Large intestine (tissue), 3 donors: ENCODE results near the gene FMO2. TPM values are rescaled to one million over a fixed set of nuclear protein-coding genes. Genes with fewer than 3 reads are reported as not detected.
A peak's percentile ranks its signal among the peaks of the same experiment; 100 is the strongest.

Experiments
- DNase-seq, 2 donors: peaks; one replicate each; pipeline versions ENCODE4 v3.0.0 to v3.0.0-alpha.2; 2013
- H3K27ac ChIP-seq: one replicate; pipeline ENCODE4 v1.5.1; 2013; ENCODE audit warnings: low read length
- H3K27me3 ChIP-seq: 2 replicates; pipeline ENCODE4 v1.6.1; 2013; ENCODE audit warnings: low read length; ENCODE audit not compliant: control insufficient read depth, insufficient read depth
- H3K36me3 ChIP-seq: 2 replicates; pipeline ENCODE4 v1.6.1; 2013; ENCODE audit warnings: low read length; ENCODE audit not compliant: control insufficient read depth, insufficient read depth
- H3K4me1 ChIP-seq: one replicate; pipeline ENCODE4 v1.6.1; 2013; ENCODE audit warnings: low read length; ENCODE audit not compliant: control insufficient read depth, insufficient read depth
- H3K4me3 ChIP-seq: one replicate; pipeline ENCODE4 v1.5.1; 2013; ENCODE audit warnings: low read length
- H3K9me3 ChIP-seq: one replicate; pipeline ENCODE4 v1.6.1; 2013; ENCODE audit warnings: mild to moderate bottlenecking, low read depth, low read length, moderate library complexity; ENCODE audit not compliant: control insufficient read depth
- WGBS: methylation state at CpG from one replicate; pipeline ENCODE4 v1.1.5; 2013; ENCODE audit warnings: low lambda C conversion rate; ENCODE audit not compliant: insufficient coverage; 5-methylcytosine and 5-hydroxymethylcytosine counted together
- polyA plus RNA-seq: library from polyadenylated mRNA; unstranded; fragments of 120-200 nt; gene quantifications from one replicate; pipeline ENCODE4 v1.2.1, GENCODE V29; 2013

FMO2 gene
- polyA plus RNA-seq, 1 donor, result 0.28 TPM

DNA sequence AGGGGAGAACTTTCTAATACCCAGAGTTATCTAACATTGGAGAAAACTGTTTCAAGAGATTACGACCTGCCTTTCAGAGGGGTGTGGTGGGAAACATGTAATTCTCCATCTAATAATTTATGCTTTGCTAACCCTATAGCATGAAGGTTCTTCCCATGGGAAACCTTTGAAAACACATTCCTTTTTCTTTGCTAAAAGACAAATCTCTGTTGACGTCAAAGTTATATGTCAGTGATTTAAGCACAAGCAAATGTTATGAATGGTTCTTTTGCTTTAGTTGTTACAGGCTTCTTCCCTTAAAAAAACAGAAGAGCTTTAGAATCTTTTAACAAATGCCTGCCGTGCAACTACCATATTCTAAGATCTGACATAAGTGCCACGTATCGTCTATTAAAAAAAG lies 19.2 kb downstream of the FMO2 start:
- no peaks in the 10 kb centered on the region for H3K9me3 ChIP-seq
- 70% methylated on average over 2 of the region's 5 CpGs for WGBS
- no peak for DNase-seq

DNA sequence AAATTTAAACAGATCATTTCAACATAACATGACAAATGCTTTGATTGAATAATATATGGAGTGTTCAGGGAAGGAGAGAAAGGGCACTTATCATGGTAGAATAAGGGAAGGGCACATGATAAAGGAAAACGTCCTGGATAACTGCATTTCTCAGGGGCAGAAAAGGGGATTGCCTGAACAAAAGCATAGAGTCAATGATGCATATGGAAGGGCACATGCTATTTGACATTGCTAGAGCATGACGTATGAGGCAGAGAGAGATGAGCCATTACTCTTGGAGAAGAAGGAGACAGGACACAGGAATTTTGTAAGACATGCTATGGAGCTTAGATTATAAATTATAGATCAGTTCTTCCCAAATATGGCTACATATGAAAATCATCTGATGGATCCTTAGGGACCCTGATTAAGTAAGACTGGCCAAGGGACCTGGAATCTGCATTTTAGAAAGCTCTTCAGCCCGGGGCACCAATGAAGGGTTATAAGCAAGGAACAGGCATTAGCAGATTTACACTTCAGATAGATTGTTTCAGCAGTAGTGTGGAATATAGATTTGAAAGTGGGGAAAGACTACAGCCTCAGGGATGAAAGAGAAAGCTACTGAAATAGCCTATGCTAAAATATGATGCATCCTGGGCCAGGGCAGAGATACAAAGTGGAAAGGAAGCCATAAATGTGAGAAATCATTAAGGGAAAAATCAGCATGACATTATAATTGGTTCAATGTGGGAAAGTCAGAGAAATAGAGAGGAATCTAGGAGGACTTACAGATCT lies 21.3 kb downstream of the FMO2 start:
- Histone ChIP-seq H3K36me3 (no peaks in the 10 kb centered on the region), H3K27me3 (no peaks in the 10 kb centered on the region), H3K4me1 (peaks cover 8% of the 10 kb centered on the region), H3K27ac (no peak overlapping the region), H3K4me3 (no peak overlapping the region), H3K9me3 (no peaks in the 10 kb centered on the region)
- 50% methylated on average over 1 of the region's 3 CpGs for WGBS
- no peak for DNase-seq

More for the DNA sequence above, 19.2 kb downstream of the FMO2 start:
- Histone ChIP-seq H3K4me1 (peaks cover 4% of the 10 kb centered on the region), H3K36me3 (no peaks in the 10 kb centered on the region), H3K27ac (no peak overlapping the region), H3K27me3 (no peaks in the 10 kb centered on the region), H3K4me3 (no peak overlapping the region)

- H3K9me3 ChIP-seq, result no peaks in the 10 kb centered on the region
- H3K36me3 ChIP-seq, result no peaks in the 10 kb centered on the region
- no peak overlapping the region for H3K4me3 ChIP-seq
- H3K27ac ChIP-seq, result no peak overlapping the region
- no CpG with 5 or more reads among the region's 1 CpG for WGBS
- no peak for DNase-seq
- H3K4me1 ChIP-seq, result peaks cover 8% of the 10 kb centered on the region
- H3K27me3 ChIP-seq, result no peaks in the 10 kb centered on the region
Observed at GRCh38 chr1:171206978-171207355, 21.9 kb downstream of the FMO2 start.

- H3K27ac ChIP-seq, result no peak overlapping the region
- H3K4me1 ChIP-seq, result peaks cover 8% of the 10 kb centered on the region
- H3K36me3 ChIP-seq, result no peaks in the 10 kb centered on the region
- H3K9me3 ChIP-seq, result no peaks in the 10 kb centered on the region
- peak; percentile 35 to 60 for DNase-seq
- no peak overlapping the region for H3K4me3 ChIP-seq
- no peaks in the 10 kb centered on the region for H3K27me3 ChIP-seq
- no CpG with 5 or more reads among the region's 2 CpGs for WGBS
Observed at GRCh38 chr1:171207377-171207776, 22.3 kb downstream of the FMO2 start.

DNA sequence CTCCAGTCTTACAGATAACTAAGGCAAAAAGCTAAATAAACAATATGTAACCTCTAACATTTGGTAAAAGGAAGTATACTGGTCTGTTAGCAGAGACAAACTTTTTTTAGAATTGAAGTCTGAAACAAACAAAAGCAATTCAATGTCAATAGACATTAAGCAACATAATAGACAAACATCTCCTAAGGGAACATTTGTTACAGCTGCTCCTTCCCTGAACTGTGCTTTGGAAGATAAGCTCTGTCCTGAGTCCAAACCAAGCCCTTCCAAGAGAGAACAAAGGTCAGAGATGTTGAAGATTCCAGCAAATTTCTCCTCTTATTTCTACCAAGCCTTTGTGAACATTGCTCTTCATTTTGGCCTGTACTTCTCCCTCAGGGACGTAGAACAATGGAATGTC lies 25.3 kb downstream of the FMO2 start:
- Histone ChIP-seq H3K4me1 (peaks cover 8% of the 10 kb centered on the region), H3K4me3 (no peak overlapping the region), H3K27ac (peak overlapping the region; percentile 65), H3K27me3 (no peaks in the 10 kb centered on the region), H3K36me3 (no peaks in the 10 kb centered on the region), H3K9me3 (no peaks in the 10 kb centered on the region)
- DNase-seq, result peak; percentile 77 to 86
- WGBS, result no CpG with 5 or more reads among the region's 1 CpG

- no peak overlapping the region for H3K27ac ChIP-seq
- no peaks in the 10 kb centered on the region for H3K27me3 ChIP-seq
- H3K9me3 ChIP-seq, result no peaks in the 10 kb centered on the region
- 100% methylated on average over 1 of the region's 3 CpGs for WGBS
- no peaks in the 10 kb centered on the region for H3K36me3 ChIP-seq
- no peak overlapping the region for H3K4me3 ChIP-seq
- no peak for DNase-seq
- H3K4me1 ChIP-seq, result peaks cover 4% of the 10 kb centered on the region
Observed at GRCh38 chr1:171212607-171213351, 27.7 kb downstream of the FMO2 start.

- H3K36me3 ChIP-seq, result no peaks in the 10 kb centered on the region
- DNase-seq, result no peak
- no peak overlapping the region for H3K27ac ChIP-seq
- no peak overlapping the region for H3K4me3 ChIP-seq
- WGBS, result 67% methylated on average over 1 of the region's 12 CpGs
- no peaks in the 10 kb centered on the region for H3K27me3 ChIP-seq
- H3K4me1 ChIP-seq, result peaks cover 4% of the 10 kb centered on the region
- H3K9me3 ChIP-seq, result no peaks in the 10 kb centered on the region
Observed at GRCh38 chr1:171213559-171214454, 28.7 kb downstream of the FMO2 start.

DNA sequence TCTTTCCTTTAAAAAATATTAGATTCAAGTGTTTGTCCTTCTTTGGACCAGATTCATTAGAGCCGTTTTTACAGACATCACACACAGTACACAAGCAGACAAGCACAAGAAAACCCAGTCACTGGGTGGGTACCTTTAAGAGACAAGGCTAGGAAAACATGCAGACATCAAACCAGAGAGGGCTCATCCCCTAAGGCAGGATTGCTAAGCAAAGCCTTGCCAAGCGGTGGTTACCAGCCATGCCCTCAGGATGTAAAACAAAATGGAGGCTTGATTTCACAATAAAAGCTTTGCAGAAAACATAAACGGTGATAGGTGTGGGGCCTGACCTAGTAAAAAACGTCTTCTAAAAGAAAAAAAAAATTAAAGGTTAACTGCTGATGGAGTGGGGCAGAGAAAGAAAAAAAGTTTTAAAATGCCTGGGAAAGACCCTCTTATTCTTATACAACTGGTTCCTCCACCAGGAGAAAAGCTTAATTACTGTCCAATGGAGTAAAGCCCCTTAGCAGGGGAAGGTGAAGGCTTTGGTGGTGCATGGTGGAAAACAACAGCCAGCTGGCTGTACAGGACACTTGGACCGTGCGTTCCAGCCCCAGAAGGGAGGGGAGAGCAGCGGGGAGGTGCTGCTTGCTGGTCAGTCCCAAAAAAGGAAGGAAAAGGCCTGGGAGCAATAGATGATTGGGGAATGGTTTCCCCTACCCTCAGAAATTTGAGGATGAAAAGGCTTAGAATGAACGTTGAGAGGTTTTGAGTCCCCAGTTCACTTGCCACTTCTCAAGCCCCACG lies 32.8 kb downstream of the FMO2 start:
- Histone ChIP-seq H3K27ac (no peak overlapping the region), H3K4me1 (peaks cover 3% of the 10 kb centered on the region), H3K4me3 (no peak overlapping the region), H3K27me3 (no peaks in the 10 kb centered on the region), H3K9me3 (no peaks in the 10 kb centered on the region), H3K36me3 (no peaks in the 10 kb centered on the region)
- no peak for DNase-seq
- 93% methylated on average over 7 of the region's 9 CpGs for WGBS

- Histone ChIP-seq H3K4me1 (peaks cover 3% of the 10 kb centered on the region), H3K27ac (no peak overlapping the region), H3K4me3 (no peak overlapping the region), H3K27me3 (no peaks in the 10 kb centered on the region), H3K36me3 (no peaks in the 10 kb centered on the region), H3K9me3 (no peaks in the 10 kb centered on the region)
- no peak for DNase-seq
- no CpG with 5 or more reads among the region's 1 CpG for WGBS
Observed at GRCh38 chr1:171218661-171219060, 33.6 kb downstream of the FMO2 start.
